ENCODE data around the gene DENND2D. TPM values are rescaled to one million over a fixed set of nuclear protein-coding genes. Genes with fewer than 3 reads are reported as not detected.

The DENND2D gene
- total RNA-seq, 1 donor from 2014 or later = 1.8 TPM

GRCh38 chr1:111234258-111234657 is 33.8 kb upstream of the DENND2D start:
- Histone ChIP-seq H3K27me3 (ENCODE audit: low read depth) (peaks cover 15% of the 10 kb centered on the region), H3K4me3 (no peak overlapping the region), H3K27ac (replicated peaks) (no peak overlapping the region), H3K36me3 (no peaks in the 10 kb centered on the region), H3K9me3 (replicated peaks) (no peaks in the 10 kb centered on the region), H3K4me1 (no peaks in the 10 kb centered on the region)
- no peak for TF ChIP-seq CTCF (IDR thresholded peaks at IDR 0.05; ENCODE audit: borderline replicate concordance)
- no peak for DNase-seq
- intact Hi-C loops (cut with micrococcal nuclease) = no loop called here

GRCh38 chr1:111232134-111232533 is 31.7 kb upstream of the DENND2D start:
- Histone ChIP-seq H3K4me3 (no peak overlapping the region), H3K4me1 (peaks cover 4% of the 10 kb centered on the region), H3K27me3 (ENCODE audit: low read depth) (peaks cover 15% of the 10 kb centered on the region), H3K27ac (replicated peaks) (no peak overlapping the region), H3K36me3 (no peaks in the 10 kb centered on the region), H3K9me3 (replicated peaks) (no peaks in the 10 kb centered on the region)
- no peak for DNase-seq
- intact Hi-C loops (cut with micrococcal nuclease) = no loop called here
- TF ChIP-seq CTCF (IDR thresholded peaks at IDR 0.05; ENCODE audit: borderline replicate concordance) = no peak

- peaks cover 3% of the 10 kb centered on the region for H3K27me3 ChIP-seq (ENCODE audit: low read depth)
- no peaks in the 10 kb centered on the region for H3K36me3 ChIP-seq
- H3K4me1 ChIP-seq = peaks cover 4% of the 10 kb centered on the region
- TF ChIP-seq CTCF (IDR thresholded peaks at IDR 0.05; ENCODE audit: borderline replicate concordance) = no peak
- no peak overlapping the region for H3K4me3 ChIP-seq
- no peak for DNase-seq
- H3K9me3 ChIP-seq (replicated peaks) = no peaks in the 10 kb centered on the region
- peak overlapping the region; percentile 74 for H3K27ac ChIP-seq (replicated peaks)
- intact Hi-C loops (cut with micrococcal nuclease) = loop anchor here (5.0 kb wide), 1 partner anchor 49 kb away; no protein-coding TSS in a partner anchor
Observed at GRCh38 chr1:111228748-111229126, 28.3 kb upstream of the DENND2D start.

- intact Hi-C loops (cut with micrococcal nuclease) = loop anchor here (5.0 kb wide), 1 partner anchor 49 kb away; no protein-coding TSS in a partner anchor
Observed at GRCh38 chr1:111227851-111228747, 27.7 kb upstream of the DENND2D start.

GRCh38 chr1:111227434-111227833 is 27.0 kb upstream of the DENND2D start, which contains the start of gene CHI3L2:
Gene CHI3L2 (plus strand): TSS chr1:111227713. CDS start chr1:111227730, 17 bp downstream.
- no peak for DNase-seq
- intact Hi-C loops (cut with micrococcal nuclease) = loop anchor here (5.0 kb wide), 1 partner anchor 50 kb away; no protein-coding TSS in a partner anchor
- peak within 1 kb of the TSS; percentile 74 for H3K27ac ChIP-seq (replicated peaks)

More at GRCh38 chr1:111227851-111228747, 27.7 kb upstream of the DENND2D start:
- H3K27ac ChIP-seq (replicated peaks) = peak overlapping the region; percentile 74
- no peaks in the 10 kb centered on the region for H3K27me3 ChIP-seq (ENCODE audit: low read depth)
- peak; percentile 24 for DNase-seq
- no peak for TF ChIP-seq CTCF (IDR thresholded peaks at IDR 0.05; ENCODE audit: borderline replicate concordance)
- peaks cover 4% of the 10 kb centered on the region for H3K4me1 ChIP-seq
- H3K4me3 ChIP-seq = no peak overlapping the region
- no peaks in the 10 kb centered on the region for H3K9me3 ChIP-seq (replicated peaks)
- no peaks in the 10 kb centered on the region for H3K36me3 ChIP-seq

More at GRCh38 chr1:111227434-111227833, 27.0 kb upstream of the DENND2D start, which contains the start of gene CHI3L2:
- H3K4me1 ChIP-seq = peaks cover 4% of the 10 kb centered on the region
- no peaks in the 10 kb centered on the region for H3K27me3 ChIP-seq (ENCODE audit: low read depth)
- no peak for TF ChIP-seq CTCF (IDR thresholded peaks at IDR 0.05; ENCODE audit: borderline replicate concordance)
- H3K4me3 ChIP-seq = no peak within 1 kb of the TSS
- H3K9me3 ChIP-seq (replicated peaks) = no peaks in the 10 kb centered on the region
- H3K36me3 ChIP-seq = no peaks in the 10 kb centered on the region

Measured in left ventricle myocardium inferior (tissue), 1 donor.